Esophagus squamous epithelium (tissue), 4 donors: Measurements from ENCODE around the gene CLRN3.

Source experiments
- POLR2A ChIP-seq, 4 donors: fragments of 450-650 bp; IDR thresholded peaks; one replicate each; pipeline ENCODE4 v1.6.1; 2017; ENCODE audit warnings: antibody characterized with exemption in 4 of 4, mild to moderate bottlenecking in 4 of 4, moderate library complexity in 3 of 4
- TF ChIP-seq, protein P1 (sequence below), 6 experiments: fragments of 450-650 bp in 4 of 6; fragments of 200-600 bp in 2 of 6; sonication (generic) in 2 of 6; IDR thresholded peaks; one replicate each; pipeline ENCODE4 v1.5.1; 2016 to 2019; ENCODE audit warnings: antibody characterized with exemption in 6 of 6, mild to moderate bottlenecking in 4 of 6, moderate library complexity in 4 of 6

DNA sequence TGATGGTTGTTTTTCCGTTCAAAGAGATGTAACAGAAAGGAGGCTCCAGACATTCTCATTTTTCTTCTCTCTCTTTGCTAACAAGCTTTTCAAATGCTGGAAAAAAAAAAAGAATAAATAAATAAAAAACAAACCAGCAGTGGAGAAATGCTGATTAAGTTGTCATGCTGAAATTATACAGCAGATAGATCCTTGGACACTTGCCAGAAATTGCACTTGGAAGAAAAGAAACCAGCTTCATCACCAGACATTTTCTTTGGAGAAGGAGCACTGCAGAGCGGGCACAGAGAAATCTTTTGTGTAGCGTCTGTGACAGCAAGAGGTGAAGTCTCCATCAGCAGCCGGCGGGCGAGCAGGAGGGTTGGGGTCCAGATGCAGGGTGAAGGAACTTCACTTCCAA is 55.8 kb downstream of the CLRN3 start:
- TF ChIP-seq POLR2A (IDR thresholded peaks at IDR 0.05): no peak
- TF ChIP-seq, protein P1, sequence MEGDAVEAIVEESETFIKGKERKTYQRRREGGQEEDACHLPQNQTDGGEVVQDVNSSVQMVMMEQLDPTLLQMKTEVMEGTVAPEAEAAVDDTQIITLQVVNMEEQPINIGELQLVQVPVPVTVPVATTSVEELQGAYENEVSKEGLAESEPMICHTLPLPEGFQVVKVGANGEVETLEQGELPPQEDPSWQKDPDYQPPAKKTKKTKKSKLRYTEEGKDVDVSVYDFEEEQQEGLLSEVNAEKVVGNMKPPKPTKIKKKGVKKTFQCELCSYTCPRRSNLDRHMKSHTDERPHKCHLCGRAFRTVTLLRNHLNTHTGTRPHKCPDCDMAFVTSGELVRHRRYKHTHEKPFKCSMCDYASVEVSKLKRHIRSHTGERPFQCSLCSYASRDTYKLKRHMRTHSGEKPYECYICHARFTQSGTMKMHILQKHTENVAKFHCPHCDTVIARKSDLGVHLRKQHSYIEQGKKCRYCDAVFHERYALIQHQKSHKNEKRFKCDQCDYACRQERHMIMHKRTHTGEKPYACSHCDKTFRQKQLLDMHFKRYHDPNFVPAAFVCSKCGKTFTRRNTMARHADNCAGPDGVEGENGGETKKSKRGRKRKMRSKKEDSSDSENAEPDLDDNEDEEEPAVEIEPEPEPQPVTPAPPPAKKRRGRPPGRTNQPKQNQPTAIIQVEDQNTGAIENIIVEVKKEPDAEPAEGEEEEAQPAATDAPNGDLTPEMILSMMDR (IDR thresholded peaks at IDR 0.05): no peak
